Liver (tissue), 9 donors: Measurements from ENCODE around the gene RPUSD4. TPM values are rescaled to one million over a fixed set of nuclear protein-coding genes. Genes with fewer than 3 reads are reported as not detected.

Experiments
- DNase-seq: peaks from one replicate; pipeline ENCODE4 v3.0.0-alpha.2; 2017; ENCODE audit warnings: low spot score
- H3K27ac ChIP-seq, 2 donors: one replicate each; pipeline ENCODE4 v1.7.0; 2013; ENCODE audit warnings: inconsistent platforms in 2 of 2, low read length in 2 of 2, control low read depth in 1 of 2, low read depth in 1 of 2, mild to moderate bottlenecking in 1 of 2
- H3K27me3 ChIP-seq, 4 donors: one replicate each; pipeline versions ENCODE4 v1.6.1 to v1.7.0; 2013; ENCODE audit warnings: low read length in 3 of 4, inconsistent platforms in 1 of 4, mild to moderate bottlenecking in 1 of 4, moderate library complexity in 1 of 4; ENCODE audit not compliant: control insufficient read depth in 4 of 4, insufficient read depth in 4 of 4
- H3K36me3 ChIP-seq, 4 donors: one replicate each; pipeline versions ENCODE4 v1.6.1 to v1.7.0; 2013; ENCODE audit warnings: low read length in 3 of 4, mild to moderate bottlenecking in 3 of 4, low read depth in 1 of 4, moderate library complexity in 1 of 4; ENCODE audit not compliant: control insufficient read depth in 4 of 4, insufficient read depth in 3 of 4
- H3K4me1 ChIP-seq, 4 donors: one replicate each; pipeline versions ENCODE4 v1.6.1 to v1.7.0; 2013; ENCODE audit warnings: low read length in 3 of 4, mild to moderate bottlenecking in 3 of 4, moderate library complexity in 1 of 4; ENCODE audit not compliant: control insufficient read depth in 4 of 4, insufficient read depth in 4 of 4
- H3K4me3 ChIP-seq, 3 donors: one replicate each; pipeline versions ENCODE4 v1.6.1 to v1.7.0; 2013; ENCODE audit warnings: low read length in 3 of 3, control low read depth in 1 of 3, low read depth in 1 of 3, mild to moderate bottlenecking in 1 of 3
- H3K9ac ChIP-seq, 2 donors: one replicate each; pipeline ENCODE4 v1.7.0; 2013; ENCODE audit warnings: low read length in 2 of 2, mild to moderate bottlenecking in 2 of 2, moderate library complexity in 2 of 2, control low read depth in 1 of 2, low read depth in 1 of 2
- H3K9me3 ChIP-seq, 4 donors: one replicate each; pipeline versions ENCODE4 v1.6.1 to v1.7.0; 2013; ENCODE audit warnings: low read length in 3 of 4; ENCODE audit not compliant: control insufficient read depth in 4 of 4
- ATF3 ChIP-seq: IDR thresholded peaks from 2 replicates; pipeline ENCODE4 v1.6.1; 2016; ENCODE audit warnings: antibody characterized with exemption
- CTCF ChIP-seq: fragments of 150-350 bp; IDR thresholded peaks from 2 replicates; pipeline ENCODE4 v1.5.1; 2017; ENCODE audit warnings: improper control_type of control experiment, low read depth, low read length; ENCODE audit not compliant: missing input control
- EGR1 ChIP-seq, 2 donors: IDR thresholded peaks; 2 replicates each; pipeline ENCODE4 v1.6.1; 2016 to 2018; ENCODE audit warnings: antibody characterized with exemption in 2 of 2, low read depth in 2 of 2
- FOXA1 ChIP-seq: IDR thresholded peaks from 2 replicates; pipeline ENCODE4 v1.6.1; 2016; ENCODE audit warnings: antibody characterized with exemption
- FOXA2 ChIP-seq: IDR thresholded peaks from 2 replicates; pipeline ENCODE4 v1.6.1; 2016; ENCODE audit warnings: antibody characterized with exemption
- GABPA ChIP-seq, 2 donors: IDR thresholded peaks in 1 of 2; conservative IDR thresholded peaks in 1 of 2; 2 replicates each; pipeline ENCODE4 v1.6.1; 2016; ENCODE audit warnings: antibody characterized with exemption in 2 of 2, mild to moderate bottlenecking in 1 of 2, moderate library complexity in 1 of 2
- HNF4A ChIP-seq, 2 donors: conservative IDR thresholded peaks; 2 replicates each; pipeline ENCODE4 v1.6.1; 2016; ENCODE audit warnings: antibody characterized with exemption in 2 of 2, mild to moderate bottlenecking in 2 of 2
- HNF4G ChIP-seq: IDR thresholded peaks from 2 replicates; pipeline ENCODE4 v1.6.1; 2016; ENCODE audit warnings: antibody characterized with exemption
- JUND ChIP-seq, 2 donors: IDR thresholded peaks; 2 replicates each; pipeline ENCODE4 v1.6.1; 2016; ENCODE audit warnings: antibody characterized with exemption in 2 of 2
- MAX ChIP-seq: IDR thresholded peaks from 2 replicates; pipeline ENCODE4 v1.6.1; 2016; ENCODE audit warnings: antibody characterized with exemption
- NR2F2 ChIP-seq: IDR thresholded peaks from 2 replicates; pipeline ENCODE4 v1.6.1; 2016; ENCODE audit warnings: antibody characterized with exemption
- RAD21 ChIP-seq, 2 donors: IDR thresholded peaks; 2 replicates each; pipeline ENCODE4 v1.6.1; 2016; ENCODE audit warnings: antibody characterized with exemption in 2 of 2, mild to moderate bottlenecking in 2 of 2
- REST ChIP-seq: IDR thresholded peaks from 2 replicates; pipeline ENCODE4 v1.6.1; 2016; ENCODE audit warnings: antibody characterized with exemption, mild to moderate bottlenecking
- RXRA ChIP-seq, 2 donors: IDR thresholded peaks; 2 replicates each; pipeline ENCODE4 v1.6.1; 2017 to 2018; ENCODE audit warnings: antibody characterized with exemption in 2 of 2, mild to moderate bottlenecking in 1 of 2
- SP1 ChIP-seq: IDR thresholded peaks from 2 replicates; pipeline ENCODE4 v1.6.1; 2018; ENCODE audit warnings: antibody characterized with exemption, mild to moderate bottlenecking
- TAF1 ChIP-seq: conservative IDR thresholded peaks from 2 replicates; pipeline ENCODE4 v1.6.1; 2016; ENCODE audit warnings: antibody characterized with exemption, mild to moderate bottlenecking
- YY1 ChIP-seq: IDR thresholded peaks from 2 replicates; pipeline ENCODE4 v1.6.1; 2016; ENCODE audit warnings: antibody characterized with exemption, mild to moderate bottlenecking
- ZBTB33 ChIP-seq: IDR thresholded peaks from 2 replicates; pipeline ENCODE4 v1.6.1; 2016; ENCODE audit warnings: antibody characterized with exemption
- WGBS: extraction: QIAGEN DNeasy Blood & Tissue Kit; methylation state at CpG from one replicate; pipeline ENCODE4 v1.1.7; 2013; 5-methylcytosine and 5-hydroxymethylcytosine counted together
- polyA plus RNA-seq, 2 donors: library from polyadenylated mRNA; stranded (reverse) in 1 of 2; unstranded in 1 of 2; fragments of 200-250 nt in 1 of 2; fragments of >200 nt in 1 of 2; fragmentation: Nextera tagmentation in 1 of 2; extraction: Ambion mirVana in 1 of 2; gene quantifications; one replicate each; pipeline versions ENCODE4 v1.2.1 to v1.2.3, GENCODE V29; 2013 to 2015
- total RNA-seq, 2 donors: library from RNA; depleted of rRNA; stranded (reverse); fragments of >200 nt; gene quantifications; one replicate each; pipeline ENCODE4 v1.2.3, GENCODE V29; 2014
- donor health status: healthy.
- donor health status: healthy.
- donor health status: healthy.
- donor health status: healthy.
- donor health status: healthy.

Gene RPUSD4
- total and polyA plus RNA-seq, 4 donors, result 9.4 to 23.7 (median 17.2) TPM

GRCh38 chr11:126233391-126233790 is 21.9 kb upstream of the RPUSD4 start (continued):
- no peak for TF ChIP-seq REST
- TF ChIP-seq TAF1, result no peak

GRCh38 chr11:126232683-126233082 is 21.2 kb upstream of the RPUSD4 start:
- peaks cover 4 to 10% (median 7%) of the 10 kb centered on the region in 4 donors for H3K4me1 ChIP-seq
- H3K9me3 ChIP-seq, result no peaks in the 10 kb centered on the region
- TF ChIP-seq REST (no peak), FOXA1 (no peak), MAX (no peak), ZBTB33 (no peak), HNF4G (no peak), HNF4A (conservative IDR thresholded peaks at IDR 0.05) (no peak), SP1 (no peak), GABPA (IDR thresholded peaks at IDR 0.05 in 1 of 2, conservative IDR thresholded peaks at IDR 0.05 in 1 of 2) (no peak), RXRA (IDR thresholded peaks at IDR 0.05) (no peak), CTCF (no peak), FOXA2 (no peak), RAD21 (IDR thresholded peaks at IDR 0.05) (no peak), EGR1 (IDR thresholded peaks at IDR 0.05; ENCODE audit: low read depth in 2 of 2) (no peak), ATF3 (no peak), NR2F2 (no peak), YY1 (no peak), TAF1 (no peak), JUND (IDR thresholded peaks at IDR 0.05) (no peak)
- DNase-seq, result no peak
- no peak overlapping the region for H3K4me3 ChIP-seq
- 94% methylated on average over 3 of the region's 3 CpGs for WGBS
- no peaks in the 10 kb centered on the region for H3K27me3 ChIP-seq
- peaks cover 0 to 6% (median 2%) of the 10 kb centered on the region in 4 donors for H3K36me3 ChIP-seq
- no peak overlapping the region for H3K9ac ChIP-seq
- H3K27ac ChIP-seq, result no peak overlapping the region
